Endothelial cell (in vitro differentiated cells): ENCODE measurements around the gene B4GAT1. TPM values are rescaled to one million over a fixed set of nuclear protein-coding genes. Genes with fewer than 3 reads are reported as not detected.
A peak's percentile ranks its signal among the peaks of the same experiment; 100 is the strongest.

Experiments used
- DNase-seq: peaks from one replicate; pipeline ENCODE4 v3.0.0; 2021; ENCODE audit warnings: low spot score
- H3K27ac Mint-ChIP-seq: one replicate; pipeline ENCODE4 v1.8.0; 2021; ENCODE audit warnings: mixed read lengths, inconsistent platforms; ENCODE audit not compliant: unreplicated experiment
- H3K27me3 Mint-ChIP-seq: one replicate; pipeline ENCODE4 v1.8.0; 2021; ENCODE audit warnings: mild to moderate bottlenecking, moderate library complexity, mixed read lengths, inconsistent platforms; ENCODE audit not compliant: unreplicated experiment
- H3K36me3 Mint-ChIP-seq: one replicate; pipeline ENCODE4 v1.8.0; 2021; ENCODE audit warnings: mild to moderate bottlenecking, low read depth, mixed read lengths, inconsistent platforms; ENCODE audit not compliant: unreplicated experiment
- H3K4me1 Mint-ChIP-seq: one replicate; pipeline ENCODE4 v1.8.0; 2021; ENCODE audit warnings: mild to moderate bottlenecking, mixed read lengths, inconsistent platforms; ENCODE audit not compliant: unreplicated experiment
- H3K4me3 Mint-ChIP-seq: one replicate; pipeline ENCODE4 v1.8.0; 2021; ENCODE audit warnings: mild to moderate bottlenecking, mixed read lengths, inconsistent platforms; ENCODE audit not compliant: unreplicated experiment
- H3K9me3 Mint-ChIP-seq: one replicate; pipeline ENCODE4 v1.8.0; 2021; ENCODE audit warnings: mixed read lengths, inconsistent platforms; ENCODE audit not compliant: unreplicated experiment
- CTCF ChIP-seq: fragments of 200-600 bp; sonication (generic); IDR thresholded peaks from one replicate; pipeline ENCODE4 v1.5.0; 2021; ENCODE audit warnings: antibody characterized with exemption; ENCODE audit not compliant: unreplicated experiment
- total RNA-seq: library from RNA; stranded (reverse); fragmentation: NEBNext Ultra II Directional; extraction: Animal tissue kit (Norgen Biotek cat#: 25700); gene quantifications from one replicate; pipeline ENCODE4 v1.2.1, GENCODE V29; 2021; ENCODE audit not compliant: unreplicated experiment

The B4GAT1 gene
- total RNA-seq, 1 donor from 2014 or later = 21.4 TPM

- no peak overlapping the region for H3K27ac Mint-ChIP-seq
- H3K27me3 Mint-ChIP-seq = peaks cover 17% of the 10 kb centered on the region
Observed at GRCh38 chr11:66365711-66366619, 18.5 kb upstream of the B4GAT1 start.

GRCh38 chr11:66365166-66365565, 17.7 kb upstream of the B4GAT1 start:
- peaks cover 13% of the 10 kb centered on the region for H3K36me3 Mint-ChIP-seq
- peaks cover 5% of the 10 kb centered on the region for H3K4me1 Mint-ChIP-seq
- peaks cover 13% of the 10 kb centered on the region for H3K27me3 Mint-ChIP-seq
- DNase-seq = no peak
- H3K9me3 Mint-ChIP-seq = no peaks in the 10 kb centered on the region
- TF ChIP-seq CTCF = no peak
- H3K27ac Mint-ChIP-seq = no peak overlapping the region
- no peak overlapping the region for H3K4me3 Mint-ChIP-seq

More at GRCh38 chr11:66365711-66366619, 18.5 kb upstream of the B4GAT1 start:
- no peak for DNase-seq
- Mint-ChIP-seq H3K36me3 (peaks cover 14% of the 10 kb centered on the region), H3K4me1 (peaks cover 8% of the 10 kb centered on the region), H3K9me3 (no peaks in the 10 kb centered on the region), H3K4me3 (no peak overlapping the region)
- TF ChIP-seq CTCF = no peak

- H3K9me3 Mint-ChIP-seq = no peaks in the 10 kb centered on the region
- no peak overlapping the region for H3K27ac Mint-ChIP-seq
- no peak overlapping the region for H3K4me3 Mint-ChIP-seq
- peaks cover 11% of the 10 kb centered on the region for H3K27me3 Mint-ChIP-seq
- peaks cover 9% of the 10 kb centered on the region for H3K36me3 Mint-ChIP-seq
- TF ChIP-seq CTCF = peak; percentile 88
- H3K4me1 Mint-ChIP-seq = no peaks in the 10 kb centered on the region
- peak; percentile 77 for DNase-seq
Observed at GRCh38 chr11:66363805-66364535, 16.5 kb upstream of the B4GAT1 start.

- DNase-seq = no peak
Observed at GRCh38 chr11:66363187-66363601, 15.8 kb upstream of the B4GAT1 start.

More at GRCh38 chr11:66363187-66363601, 15.8 kb upstream of the B4GAT1 start:
- no peak overlapping the region for H3K27ac Mint-ChIP-seq
- no peak for TF ChIP-seq CTCF
- no peak overlapping the region for H3K4me3 Mint-ChIP-seq
- no peaks in the 10 kb centered on the region for H3K9me3 Mint-ChIP-seq
- peaks cover 8% of the 10 kb centered on the region for H3K36me3 Mint-ChIP-seq
- no peaks in the 10 kb centered on the region for H3K4me1 Mint-ChIP-seq
- H3K27me3 Mint-ChIP-seq = peaks cover 10% of the 10 kb centered on the region
